IPS-15b (cell line): ENCODE data around the gene PTGFRN.

Experiments
- H3K27me3 ChIP-seq: one replicate; pipeline ENCODE4 v1.6.1; 2013; ENCODE audit warnings: low read length; ENCODE audit not compliant: control insufficient read depth, insufficient read depth
- H3K36me3 ChIP-seq: one replicate; pipeline ENCODE4 v1.6.1; 2013; ENCODE audit warnings: low read length; ENCODE audit not compliant: control insufficient read depth, insufficient read depth
- H3K4me1 ChIP-seq: one replicate; pipeline ENCODE4 v1.6.1; 2013; ENCODE audit warnings: mild to moderate bottlenecking, low read length; ENCODE audit not compliant: control insufficient read depth, insufficient read depth
- H3K4me3 ChIP-seq: one replicate; pipeline ENCODE4 v1.5.1; 2013; ENCODE audit warnings: low read depth, low read length
- H3K9ac ChIP-seq: one replicate; pipeline ENCODE4 v1.6.1; 2013; ENCODE audit warnings: low read depth, mild to moderate bottlenecking, low read length
- H3K9me3 ChIP-seq: one replicate; pipeline ENCODE4 v1.6.1; 2013; ENCODE audit warnings: mild to moderate bottlenecking, low read length; ENCODE audit not compliant: control insufficient read depth, insufficient read depth

The PTGFRN gene

GRCh38 chr1:116950517-116951199, 40.9 kb downstream of the PTGFRN start:
- H3K9me3 ChIP-seq = no peaks in the 10 kb centered on the region
- no peak overlapping the region for H3K9ac ChIP-seq
- no peaks in the 10 kb centered on the region for H3K36me3 ChIP-seq
- no peak overlapping the region for H3K4me3 ChIP-seq
- H3K4me1 ChIP-seq = no peaks in the 10 kb centered on the region
- H3K27me3 ChIP-seq = no peaks in the 10 kb centered on the region

- Histone ChIP-seq H3K36me3 (no peaks in the 10 kb centered on the region), H3K4me1 (no peaks in the 10 kb centered on the region), H3K4me3 (no peak overlapping the region), H3K9ac (no peak overlapping the region), H3K9me3 (no peaks in the 10 kb centered on the region), H3K27me3 (no peaks in the 10 kb centered on the region)
Measured at GRCh38 chr1:116951200-116951935, 41.7 kb downstream of the PTGFRN start.

- no peaks in the 10 kb centered on the region for H3K36me3 ChIP-seq
- H3K4me1 ChIP-seq = no peaks in the 10 kb centered on the region
- H3K9ac ChIP-seq = no peak overlapping the region
- H3K9me3 ChIP-seq = no peaks in the 10 kb centered on the region
- no peak overlapping the region for H3K4me3 ChIP-seq
- H3K27me3 ChIP-seq = no peaks in the 10 kb centered on the region
Measured at GRCh38 chr1:116952738-116953275, 43.1 kb downstream of the PTGFRN start.

- no peaks in the 10 kb centered on the region for H3K4me1 ChIP-seq
- no peak overlapping the region for H3K4me3 ChIP-seq
- H3K36me3 ChIP-seq = no peaks in the 10 kb centered on the region
- H3K27me3 ChIP-seq = no peaks in the 10 kb centered on the region
- H3K9me3 ChIP-seq = no peaks in the 10 kb centered on the region
- H3K9ac ChIP-seq = no peak overlapping the region
Measured at GRCh38 chr1:116954440-116954839, 44.7 kb downstream of the PTGFRN start.

GRCh38 chr1:116956378-116956777, 46.7 kb downstream of the PTGFRN start:
- Histone ChIP-seq H3K4me3 (no peak overlapping the region), H3K27me3 (no peaks in the 10 kb centered on the region), H3K4me1 (no peaks in the 10 kb centered on the region), H3K9ac (no peak overlapping the region), H3K9me3 (no peaks in the 10 kb centered on the region), H3K36me3 (peaks cover under 1% of the 10 kb centered on the region)

GRCh38 chr1:116957646-116958045, 47.9 kb downstream of the PTGFRN start:
- Histone ChIP-seq H3K9me3 (no peaks in the 10 kb centered on the region), H3K9ac (no peak overlapping the region), H3K4me3 (no peak overlapping the region), H3K36me3 (peaks cover 11% of the 10 kb centered on the region), H3K4me1 (no peaks in the 10 kb centered on the region), H3K27me3 (no peaks in the 10 kb centered on the region)

GRCh38 chr1:116958110-116958509, 48.4 kb downstream of the PTGFRN start:
- H3K27me3 ChIP-seq = no peaks in the 10 kb centered on the region
- H3K9me3 ChIP-seq = no peaks in the 10 kb centered on the region
- no peak overlapping the region for H3K4me3 ChIP-seq
- no peaks in the 10 kb centered on the region for H3K4me1 ChIP-seq
- H3K9ac ChIP-seq = no peak overlapping the region
- H3K36me3 ChIP-seq = peaks cover 11% of the 10 kb centered on the region

- peaks cover 11% of the 10 kb centered on the region for H3K36me3 ChIP-seq
- H3K4me3 ChIP-seq = no peak overlapping the region
- no peak overlapping the region for H3K9ac ChIP-seq
- no peaks in the 10 kb centered on the region for H3K9me3 ChIP-seq
- H3K27me3 ChIP-seq = no peaks in the 10 kb centered on the region
- H3K4me1 ChIP-seq = no peaks in the 10 kb centered on the region
Measured at GRCh38 chr1:116958977-116959376, 49.3 kb downstream of the PTGFRN start.

- no peaks in the 10 kb centered on the region for H3K9me3 ChIP-seq
- peaks cover 13% of the 10 kb centered on the region for H3K36me3 ChIP-seq
- no peaks in the 10 kb centered on the region for H3K27me3 ChIP-seq
- H3K4me3 ChIP-seq = no peak overlapping the region
- no peaks in the 10 kb centered on the region for H3K4me1 ChIP-seq
- no peak overlapping the region for H3K9ac ChIP-seq
Measured at GRCh38 chr1:116961606-116962005, 51.9 kb downstream of the PTGFRN start.

- no peaks in the 10 kb centered on the region for H3K4me1 ChIP-seq
Measured at GRCh38 chr1:116962987-116963639, 53.4 kb downstream of the PTGFRN start.

GRCh38 chr1:116966791-116967190, 57.1 kb downstream of the PTGFRN start:
- Histone ChIP-seq H3K9ac (no peak overlapping the region), H3K27me3 (no peaks in the 10 kb centered on the region), H3K9me3 (no peaks in the 10 kb centered on the region), H3K36me3 (peaks cover 20% of the 10 kb centered on the region), H3K4me1 (no peaks in the 10 kb centered on the region), H3K4me3 (no peak overlapping the region)

More at GRCh38 chr1:116962987-116963639, 53.4 kb downstream of the PTGFRN start:
- no peak overlapping the region for H3K9ac ChIP-seq
- H3K9me3 ChIP-seq = no peaks in the 10 kb centered on the region
- no peak overlapping the region for H3K4me3 ChIP-seq
- H3K27me3 ChIP-seq = no peaks in the 10 kb centered on the region
- H3K36me3 ChIP-seq = peaks cover 25% of the 10 kb centered on the region
